ENCODE results near the gene JARID2.

Gene JARID2

DNA sequence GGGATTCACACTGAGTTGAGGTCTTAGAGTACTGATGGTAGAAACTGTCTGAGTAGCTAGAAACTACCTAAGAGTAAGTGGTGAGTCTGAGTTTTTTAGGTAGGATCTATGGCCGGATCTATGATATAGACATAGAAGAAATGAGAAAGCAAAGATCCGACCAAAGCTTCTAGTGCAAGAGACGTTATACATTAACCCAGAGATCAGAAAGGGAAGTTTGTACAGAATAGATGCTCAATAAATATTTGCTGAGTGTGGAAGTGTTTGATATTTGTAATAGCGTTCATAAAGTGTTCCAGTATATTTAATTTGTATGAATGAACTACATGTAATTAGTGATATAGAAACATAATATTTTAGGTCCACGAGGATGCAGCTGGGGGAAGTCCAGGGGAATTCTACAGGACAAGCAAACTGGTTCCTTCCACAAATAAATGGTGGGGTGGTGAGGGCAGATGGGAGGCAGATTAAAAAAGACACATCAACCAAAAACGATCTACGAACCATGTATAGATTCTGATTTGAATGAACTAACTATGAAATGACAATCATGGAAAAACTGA, 31.9 kb upstream of the JARID2 start:
- no peak for TF ChIP-seq FOXP2 (optimal IDR thresholded peaks at IDR 0.05; ENCODE audit: borderline replicate concordance, extremely low read depth, extremely low read length, insufficient read depth)
- TF ChIP-seq TAF1 (IDR thresholded peaks at IDR 0.05; ENCODE audit: borderline replicate concordance, insufficient read depth, low read length): no peak

DNA sequence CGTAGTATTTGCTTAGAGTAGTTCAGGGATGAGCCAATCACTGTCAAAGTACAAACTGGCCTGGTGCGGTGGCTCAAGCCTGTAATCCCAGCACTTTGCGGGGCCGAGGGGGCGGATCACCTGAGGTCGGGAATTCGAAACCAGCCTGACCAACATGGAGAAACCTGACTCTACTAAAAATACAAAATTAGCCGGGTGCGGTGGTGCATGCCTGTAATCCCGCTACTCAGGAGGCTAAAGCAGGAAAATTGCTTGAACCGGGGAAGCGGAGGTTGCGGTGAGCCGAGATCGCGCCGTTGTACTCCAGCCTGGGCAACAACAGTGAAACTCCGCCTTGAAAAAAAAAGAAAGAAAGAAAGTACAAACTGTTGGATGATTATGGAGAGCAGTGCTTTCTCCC, 27.5 kb upstream of the JARID2 start:
- TF ChIP-seq FOXP2 (optimal IDR thresholded peaks at IDR 0.05; ENCODE audit: borderline replicate concordance, extremely low read depth, extremely low read length, insufficient read depth) (no peak), POLR2AphosphoS5 (IDR thresholded peaks at IDR 0.05; ENCODE audit: low read depth, low read length) (no peak), SIN3A (IDR thresholded peaks at IDR 0.05; ENCODE audit: borderline replicate concordance, insufficient read depth, low read length) (no peak), TAF1 (IDR thresholded peaks at IDR 0.05; ENCODE audit: borderline replicate concordance, insufficient read depth, low read length) (no peak)
- TF ChIP-seq, protein P1, sequence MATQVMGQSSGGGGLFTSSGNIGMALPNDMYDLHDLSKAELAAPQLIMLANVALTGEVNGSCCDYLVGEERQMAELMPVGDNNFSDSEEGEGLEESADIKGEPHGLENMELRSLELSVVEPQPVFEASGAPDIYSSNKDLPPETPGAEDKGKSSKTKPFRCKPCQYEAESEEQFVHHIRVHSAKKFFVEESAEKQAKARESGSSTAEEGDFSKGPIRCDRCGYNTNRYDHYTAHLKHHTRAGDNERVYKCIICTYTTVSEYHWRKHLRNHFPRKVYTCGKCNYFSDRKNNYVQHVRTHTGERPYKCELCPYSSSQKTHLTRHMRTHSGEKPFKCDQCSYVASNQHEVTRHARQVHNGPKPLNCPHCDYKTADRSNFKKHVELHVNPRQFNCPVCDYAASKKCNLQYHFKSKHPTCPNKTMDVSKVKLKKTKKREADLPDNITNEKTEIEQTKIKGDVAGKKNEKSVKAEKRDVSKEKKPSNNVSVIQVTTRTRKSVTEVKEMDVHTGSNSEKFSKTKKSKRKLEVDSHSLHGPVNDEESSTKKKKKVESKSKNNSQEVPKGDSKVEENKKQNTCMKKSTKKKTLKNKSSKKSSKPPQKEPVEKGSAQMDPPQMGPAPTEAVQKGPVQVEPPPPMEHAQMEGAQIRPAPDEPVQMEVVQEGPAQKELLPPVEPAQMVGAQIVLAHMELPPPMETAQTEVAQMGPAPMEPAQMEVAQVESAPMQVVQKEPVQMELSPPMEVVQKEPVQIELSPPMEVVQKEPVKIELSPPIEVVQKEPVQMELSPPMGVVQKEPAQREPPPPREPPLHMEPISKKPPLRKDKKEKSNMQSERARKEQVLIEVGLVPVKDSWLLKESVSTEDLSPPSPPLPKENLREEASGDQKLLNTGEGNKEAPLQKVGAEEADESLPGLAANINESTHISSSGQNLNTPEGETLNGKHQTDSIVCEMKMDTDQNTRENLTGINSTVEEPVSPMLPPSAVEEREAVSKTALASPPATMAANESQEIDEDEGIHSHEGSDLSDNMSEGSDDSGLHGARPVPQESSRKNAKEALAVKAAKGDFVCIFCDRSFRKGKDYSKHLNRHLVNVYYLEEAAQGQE (IDR thresholded peaks at IDR 0.05; ENCODE audit: insufficient read depth in 1 of 2, low read depth in 2 of 2, low read length in 2 of 2): no peak

DNA sequence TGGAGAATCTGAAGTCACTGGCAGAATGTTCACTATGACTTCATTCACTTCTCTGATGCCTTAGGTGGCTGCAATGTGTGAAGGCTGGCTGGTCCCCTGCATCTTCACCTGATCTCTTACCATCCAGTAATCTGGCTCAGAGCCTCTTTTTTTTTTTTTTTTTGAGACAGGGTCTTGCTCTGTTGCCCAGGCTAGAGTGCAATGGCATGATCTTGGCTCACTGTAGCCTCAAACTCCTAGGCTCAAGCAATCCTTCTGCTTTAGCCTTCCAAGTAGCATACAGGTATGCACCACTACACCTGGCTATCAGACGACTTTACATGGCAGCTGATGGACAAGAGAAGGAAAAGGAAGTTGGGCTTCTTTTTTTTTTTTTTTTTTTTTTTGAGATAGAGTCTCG, 25.8 kb upstream of the JARID2 start:
- no peak for TF ChIP-seq SIN3A (IDR thresholded peaks at IDR 0.05; ENCODE audit: borderline replicate concordance, insufficient read depth, low read length)
- no peak for TF ChIP-seq TAF1 (IDR thresholded peaks at IDR 0.05; ENCODE audit: borderline replicate concordance, insufficient read depth, low read length)
- TF ChIP-seq FOXP2 (optimal IDR thresholded peaks at IDR 0.05; ENCODE audit: borderline replicate concordance, extremely low read depth, extremely low read length, insufficient read depth): no peak
- TF ChIP-seq, protein P1 (IDR thresholded peaks at IDR 0.05; ENCODE audit: insufficient read depth in 1 of 2, low read depth in 2 of 2, low read length in 2 of 2): no peak
- no peak for TF ChIP-seq POLR2AphosphoS5 (IDR thresholded peaks at IDR 0.05; ENCODE audit: low read depth, low read length)

DNA sequence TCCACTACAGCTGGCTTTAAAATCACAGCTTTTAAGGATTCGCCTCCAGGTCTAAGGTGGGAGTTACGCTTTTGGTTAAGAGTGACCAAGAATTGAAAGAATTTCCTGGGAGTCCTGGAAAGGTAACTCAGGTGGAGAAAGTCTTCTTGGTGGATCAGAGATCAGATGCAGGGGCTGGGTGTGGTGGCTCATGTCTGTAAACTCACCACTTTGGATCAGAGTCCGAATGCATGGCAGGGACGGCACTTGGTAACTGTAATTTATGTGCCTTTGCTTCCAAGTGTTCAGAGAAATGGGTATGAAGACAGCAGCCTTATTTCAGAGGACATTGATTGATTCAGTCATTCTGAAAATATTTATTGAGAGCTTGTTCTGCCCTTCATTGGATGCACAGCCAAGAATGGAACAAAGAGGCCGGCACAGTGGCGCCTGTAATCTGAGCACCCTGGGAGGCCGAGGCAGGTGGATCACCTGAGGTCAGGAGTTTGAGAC, 18.0 kb upstream of the JARID2 start:
- no peak for TF ChIP-seq TAF1 (IDR thresholded peaks at IDR 0.05; ENCODE audit: borderline replicate concordance, insufficient read depth, low read length)
- TF ChIP-seq SIN3A (IDR thresholded peaks at IDR 0.05; ENCODE audit: borderline replicate concordance, insufficient read depth, low read length): no peak
- no peak for TF ChIP-seq POLR2AphosphoS5 (IDR thresholded peaks at IDR 0.05; ENCODE audit: low read depth, low read length)
- TF ChIP-seq, protein P1 (IDR thresholded peaks at IDR 0.05; ENCODE audit: insufficient read depth in 1 of 2, low read depth in 2 of 2, low read length in 2 of 2): no peak
- no peak for TF ChIP-seq FOXP2 (optimal IDR thresholded peaks at IDR 0.05; ENCODE audit: borderline replicate concordance, extremely low read depth, extremely low read length, insufficient read depth)

DNA sequence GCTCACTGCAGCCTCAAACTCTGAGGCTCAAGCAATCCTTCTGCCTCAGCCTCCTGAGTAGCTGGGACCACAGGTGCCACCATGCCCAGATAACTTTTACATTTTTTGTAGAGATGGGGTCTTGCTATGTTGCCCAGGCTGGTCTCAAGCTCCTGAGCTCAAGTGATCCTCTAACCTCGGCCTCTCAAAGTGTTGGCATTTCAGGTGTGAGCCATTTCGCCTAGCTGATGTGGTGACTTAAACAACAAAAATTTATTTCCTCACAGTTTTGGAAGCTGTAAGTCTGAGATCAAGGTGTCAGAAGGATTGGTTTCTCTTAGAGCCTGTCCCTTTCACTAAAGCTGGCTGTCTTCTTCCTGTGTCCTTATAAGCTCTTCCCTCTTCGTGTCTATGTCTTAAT, 15.0 kb upstream of the JARID2 start:
- no peak for TF ChIP-seq FOXP2 (optimal IDR thresholded peaks at IDR 0.05; ENCODE audit: borderline replicate concordance, extremely low read depth, extremely low read length, insufficient read depth)
- no peak for TF ChIP-seq SIN3A (IDR thresholded peaks at IDR 0.05; ENCODE audit: borderline replicate concordance, insufficient read depth, low read length)
- TF ChIP-seq, protein P1 (IDR thresholded peaks at IDR 0.05; ENCODE audit: insufficient read depth in 1 of 2, low read depth in 2 of 2, low read length in 2 of 2): no peak
- TF ChIP-seq TAF1 (IDR thresholded peaks at IDR 0.05; ENCODE audit: borderline replicate concordance, insufficient read depth, low read length): no peak
- no peak for TF ChIP-seq POLR2AphosphoS5 (IDR thresholded peaks at IDR 0.05; ENCODE audit: low read depth, low read length)
